Mesothelial cell of epicardium (in vitro differentiated cells): ENCODE measurements around the gene LIF. TPM values are rescaled to one million over a fixed set of nuclear protein-coding genes. Genes with fewer than 3 reads are reported as not detected.

Source experiments
- DNase-seq, 2 experiments: peaks; one replicate each; pipeline ENCODE4 v3.0.0; 2021; ENCODE audit warnings: low spot score in 2 of 2; ENCODE audit not compliant: unreplicated experiment in 2 of 2
- H3K27ac Mint-ChIP-seq: 2 replicates; pipeline ENCODE4 v1.8.0; 2021; ENCODE audit warnings: mixed read lengths
- H3K27me3 Mint-ChIP-seq: 2 replicates; pipeline ENCODE4 v1.8.0; 2021; ENCODE audit warnings: low read depth, mixed read lengths
- H3K36me3 Mint-ChIP-seq: 2 replicates; pipeline ENCODE4 v1.8.0; 2021; ENCODE audit warnings: mixed read lengths
- H3K4me1 Mint-ChIP-seq: 2 replicates; pipeline ENCODE4 v1.8.0; 2021; ENCODE audit warnings: mixed read lengths
- H3K4me3 Mint-ChIP-seq: 2 replicates; pipeline ENCODE4 v1.8.0; 2021; ENCODE audit warnings: mild to moderate bottlenecking, moderate library complexity, mixed read lengths
- H3K9me3 Mint-ChIP-seq: 2 replicates; pipeline ENCODE4 v1.8.0; 2021; ENCODE audit warnings: mixed read lengths
- CTCF ChIP-seq: fragments of 200-600 bp; sonication (generic); IDR thresholded peaks from one replicate; pipeline ENCODE4 v1.5.0; 2021; ENCODE audit warnings: antibody characterized with exemption; ENCODE audit not compliant: unreplicated experiment
- total RNA-seq: library from RNA; stranded (reverse); gene quantifications from 3 replicates; pipeline ENCODE4 v1.2.1, GENCODE V29; 2021

Gene LIF
- total RNA-seq, 1 donor from 2014 or later, result 15.8 TPM

- Mint-ChIP-seq H3K4me1 (peaks cover 15% of the 10 kb centered on the region), H3K4me3 (no peak overlapping the region), H3K36me3 (peaks cover 3% of the 10 kb centered on the region), H3K27me3 (no peaks in the 10 kb centered on the region), H3K9me3 (no peaks in the 10 kb centered on the region), H3K27ac (no peak overlapping the region)
- no peak for TF ChIP-seq CTCF
- no peak for DNase-seq
Observed at GRCh38 chr22:30286331-30286730, 39.8 kb upstream of the LIF start.

GRCh38 chr22:30285846-30286200, 39.3 kb upstream of the LIF start:
- DNase-seq, result no peak
- no peaks in the 10 kb centered on the region for H3K9me3 Mint-ChIP-seq
- no peak overlapping the region for H3K27ac Mint-ChIP-seq
- peaks cover 3% of the 10 kb centered on the region for H3K36me3 Mint-ChIP-seq
- no peak for TF ChIP-seq CTCF
- no peaks in the 10 kb centered on the region for H3K27me3 Mint-ChIP-seq
- no peak overlapping the region for H3K4me3 Mint-ChIP-seq
- H3K4me1 Mint-ChIP-seq, result peaks cover 12% of the 10 kb centered on the region

GRCh38 chr22:30285176-30285845, 38.8 kb upstream of the LIF start:
- DNase-seq, result no peak
- no peak overlapping the region for H3K27ac Mint-ChIP-seq
- no peak overlapping the region for H3K4me3 Mint-ChIP-seq
- peaks cover 3% of the 10 kb centered on the region for H3K36me3 Mint-ChIP-seq
- peaks cover 12% of the 10 kb centered on the region for H3K4me1 Mint-ChIP-seq
- no peaks in the 10 kb centered on the region for H3K27me3 Mint-ChIP-seq
- TF ChIP-seq CTCF, result no peak
- no peaks in the 10 kb centered on the region for H3K9me3 Mint-ChIP-seq

GRCh38 chr22:30284666-30285065, 38.1 kb upstream of the LIF start:
- Mint-ChIP-seq H3K4me3 (no peak overlapping the region), H3K36me3 (peaks cover 3% of the 10 kb centered on the region), H3K4me1 (peaks cover 6% of the 10 kb centered on the region), H3K27me3 (no peaks in the 10 kb centered on the region), H3K9me3 (no peaks in the 10 kb centered on the region), H3K27ac (no peak overlapping the region)
- DNase-seq, result no peak
- TF ChIP-seq CTCF, result no peak

GRCh38 chr22:30284172-30284571, 37.6 kb upstream of the LIF start:
- H3K4me1 Mint-ChIP-seq, result peaks cover 5% of the 10 kb centered on the region
- no peak for DNase-seq
- H3K9me3 Mint-ChIP-seq, result no peaks in the 10 kb centered on the region
- H3K4me3 Mint-ChIP-seq, result no peak overlapping the region
- H3K27me3 Mint-ChIP-seq, result no peaks in the 10 kb centered on the region
- TF ChIP-seq CTCF, result no peak
- no peak overlapping the region for H3K27ac Mint-ChIP-seq
- peaks cover 3% of the 10 kb centered on the region for H3K36me3 Mint-ChIP-seq

GRCh38 chr22:30283342-30283741, 36.8 kb upstream of the LIF start:
- Mint-ChIP-seq H3K27ac (no peak overlapping the region), H3K36me3 (peaks cover 3% of the 10 kb centered on the region), H3K4me3 (no peak overlapping the region), H3K27me3 (no peaks in the 10 kb centered on the region), H3K4me1 (peaks cover 4% of the 10 kb centered on the region), H3K9me3 (no peaks in the 10 kb centered on the region)
- TF ChIP-seq CTCF, result no peak
- no peak for DNase-seq
